GM12878 (cell line): Measurements from ENCODE around the gene POU2AF2. TPM values are rescaled to one million over a fixed set of nuclear protein-coding genes. Genes with fewer than 3 reads are reported as not detected.

Source experiments
- ATAC-seq: fragments of 200-7000 bp; cut with Tn5 transposase; 3 replicates; pipeline ENCODE4 v1.9.1; 2020; ENCODE audit warnings: mild to moderate bottlenecking, moderate library complexity
- BruUV-seq: library from RNA; stranded (reverse); fragments of 400-500 nt; replicated peaks from 2 replicates; lab custom pipeline; 2021; lab: Mats Ljungman, UMichigan
- CTCF ChIA-PET: fragments of 300-600 bp; sonication (Branson Sonifier 250); formaldehyde crosslinking; extraction: SDS; loops from one replicate; lab custom pipeline; 2021; ENCODE audit warnings: inconsistent platforms; lab: Yijun Ruan, JAX
- POLR2A ChIA-PET: fragments of 350-600 bp; formaldehyde crosslinking; extraction: SDS; loops from one replicate; lab custom pipeline; 2021; ENCODE audit warnings: inconsistent platforms; lab: Charles Lee
- RAD21 ChIA-PET: fragments of 300-600 bp; sonication (Branson Sonifier 250); formaldehyde crosslinking; loops from one replicate; lab custom pipeline; 2023; ENCODE audit warnings: antibody characterized with exemption; ENCODE audit not compliant: unreplicated experiment; lab: Charles Lee
- SMC1A ChIA-PET: fragments of 300-600 bp; sonication (Branson Sonifier 250); formaldehyde crosslinking; loops from one replicate; lab custom pipeline; 2023; ENCODE audit not compliant: unreplicated experiment, uncharacterized antibody; lab: Charles Lee
- DNase-seq: peaks from one replicate; pipeline ENCODE4 v3.0.0-alpha.2; 2011; ENCODE audit warnings: low read depth, low spot score
- FAIRE-seq: peaks from 3 replicates; lab custom pipeline; 2011; peaks lifted over from hg19 to GRCh38; lab: Jason Lieb, UNC
- H2AFZ ChIP-seq: 2 replicates; pipeline ENCODE4 v1.6.0; 2011; ENCODE audit warnings: low read depth, low read length, control low read depth; ENCODE audit not compliant: control insufficient read depth
- H3K27ac ChIP-seq: 2 replicates; pipeline ENCODE4 v1.5.1; 2011; ENCODE audit warnings: control low read depth; ENCODE audit not compliant: control insufficient read depth, insufficient read depth
- H3K27me3 ChIP-seq, 2 experiments: replicated peaks in 1 of 2; 2 replicates each; pipeline versions ENCODE4 v1.6.0 to v1.6.1; 2011; ENCODE audit warnings: low read length in 1 of 2; ENCODE audit not compliant: control insufficient read depth in 2 of 2, insufficient read depth in 2 of 2
- H3K36me3 ChIP-seq, 2 experiments: 2 replicates each; pipeline ENCODE4 v1.5.1; 2011; ENCODE audit warnings: low read length in 1 of 2; ENCODE audit not compliant: control insufficient read depth in 2 of 2, insufficient read depth in 2 of 2
- H3K4me1 ChIP-seq: 2 replicates; pipeline ENCODE4 v1.6.1; 2011; ENCODE audit warnings: mild to moderate bottlenecking, low read length, moderate library complexity, mixed read lengths; ENCODE audit not compliant: control insufficient read depth, insufficient read depth
- H3K4me2 ChIP-seq: 2 replicates; pipeline ENCODE4 v1.6.0; 2011; ENCODE audit warnings: control low read depth; ENCODE audit not compliant: control insufficient read depth, insufficient read depth
- H3K4me3 ChIP-seq: fragments of 200-600 bp; sonication (generic); 2 replicates; pipeline ENCODE4 v1.5.1; 2016
- H3K79me2 ChIP-seq: 2 replicates; pipeline ENCODE4 v1.6.0; 2011; ENCODE audit warnings: low read length; ENCODE audit not compliant: control insufficient read depth, insufficient read depth
- H3K9ac ChIP-seq: 2 replicates; pipeline ENCODE4 v1.8.0; 2011; ENCODE audit warnings: low read length, control low read depth, mixed read lengths; ENCODE audit not compliant: control insufficient read depth, insufficient read depth
- H3K9me3 ChIP-seq: replicated peaks from 3 replicates; pipeline ENCODE4 v1.5.1; 2011; ENCODE audit warnings: mild to moderate bottlenecking, low read length; ENCODE audit not compliant: control insufficient read depth, insufficient read depth
- H4K20me1 ChIP-seq: 2 replicates; pipeline ENCODE4 v1.6.0; 2011; ENCODE audit not compliant: control insufficient read depth, insufficient read depth
- ATF3 ChIP-seq: IDR thresholded peaks from 2 replicates; pipeline ENCODE4 v1.6.1; 2011; ENCODE audit warnings: low read depth, mild to moderate bottlenecking, low read length, moderate library complexity, borderline replicate concordance; ENCODE audit errors: extremely low read depth
- ATF7 ChIP-seq: fragments of 450-650 bp; IDR thresholded peaks from 2 replicates; pipeline ENCODE4 v1.6.1; 2016; ENCODE audit warnings: low read depth, mild to moderate bottlenecking
- BMI1 ChIP-seq: fragments of 450-650 bp; IDR thresholded peaks from 2 replicates; pipeline ENCODE4 v1.6.1; 2016; ENCODE audit warnings: mild to moderate bottlenecking, moderate library complexity, borderline replicate concordance
- IKZF1 ChIP-seq: fragments of 450-650 bp; conservative IDR thresholded peaks from 2 replicates; pipeline ENCODE4 v1.6.1; 2017; ENCODE audit warnings: antibody characterized with exemption, mild to moderate bottlenecking
- YBX1 ChIP-seq: fragments of 450-650 bp; IDR thresholded peaks from 2 replicates; pipeline ENCODE4 v1.6.1; 2016; ENCODE audit warnings: antibody characterized with exemption
- in situ Hi-C: fragments of 300-500 bp; cut with MboI; formaldehyde crosslinking; loops from 9 replicates; pipeline ENCODE4 v1.14.3; 2018; ENCODE audit warnings: mixed read lengths
- intact Hi-C: fragments of 100-400 bp; cut with micrococcal nuclease; formaldehyde crosslinking; loops from one replicate; pipeline ENCODE4 v1.14.2; 2022; ENCODE audit not compliant: unreplicated experiment
- polyA plus RNA-seq, 11 experiments: library from polyadenylated mRNA; depleted of rRNA in 4 of 11; unstranded in 6 of 11; stranded (reverse) in 5 of 11; fragments of >200 nt; fragmentation: Nextera tagmentation in 4 of 11; fragmentation: Illumina TruSeq in 1 of 11; extraction: Ambion mirVana in 4 of 11; extraction: Trizol in 1 of 11; gene quantifications; 1 replicate in 1 of 11; 2 replicates in 10 of 11; pipeline versions ENCODE4 v1.2.1 to v1.2.3, GENCODE V29; 2011 to 2016; ENCODE audit warnings: inconsistent platforms in 2 of 11, missing spikeins in 2 of 11, low read depth in 1 of 11
- total RNA-seq, 4 experiments: library from RNA; depleted of rRNA in 3 of 4; stranded (reverse); fragments of >200 nt in 3 of 4; fragmentation: Illumina TruSeq in 1 of 4; extraction: Trizol in 1 of 4; gene quantifications; 2 replicates each; pipeline versions ENCODE4 v1.2.1 to v1.2.3, GENCODE V29; 2013 to 2021
- TF ChIP-seq, protein P1 (sequence below): IDR thresholded peaks from 2 replicates; pipeline ENCODE4 v1.6.1; 2012; ENCODE audit warnings: improper control_type of control experiment, low read depth, low read length; ENCODE audit not compliant: insufficient replicate concordance

POU2AF2 gene
- total and polyA plus RNA-seq, 10 of the 15 experiments (the other 5 are each of a cell fraction or from before 2014, with no cell fraction given), result not detected

DNA sequence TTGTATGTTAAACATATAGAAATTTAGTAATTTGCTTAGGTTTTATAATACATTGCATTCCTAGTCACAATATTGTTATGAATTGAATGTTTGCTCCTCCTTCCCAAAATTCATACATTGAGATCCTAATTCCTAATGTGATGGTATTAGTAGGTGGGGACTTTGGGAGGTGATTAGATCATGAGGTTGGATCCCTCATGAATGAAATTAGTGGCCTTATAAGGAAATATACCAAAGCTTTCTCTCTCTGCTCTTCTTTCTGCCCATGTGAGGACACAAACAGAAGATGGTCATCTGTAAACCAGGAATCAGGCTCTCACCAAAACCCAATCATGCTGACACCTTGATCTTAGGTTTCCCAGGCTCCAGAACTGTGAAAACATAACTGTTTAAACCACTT lies 41.3 kb upstream of the POU2AF2 start:
- no peak overlapping the region for H3K4me2 ChIP-seq
- H3K27ac ChIP-seq, result no peak overlapping the region
- H3K79me2 ChIP-seq, result no peaks in the 10 kb centered on the region
- H3K9me3 ChIP-seq, result no peaks in the 10 kb centered on the region
- H4K20me1 ChIP-seq, result no peaks in the 10 kb centered on the region
- DNase-seq, result no peak
- ChIA-PET SMC1A (no interaction called here), CTCF (no interaction called here), POLR2A (no interaction called here), RAD21 (interaction anchor here (1.0 kb wide), 1 partner anchor 10 kb away, joined by 3 read pairs; no protein-coding TSS in a partner anchor)
- in situ Hi-C loops, result no loop called here
- FAIRE-seq, result no peak
- no peaks in the 10 kb centered on the region for H3K36me3 ChIP-seq
- ATAC-seq, result no peak
- H2AFZ ChIP-seq, result no peak overlapping the region
- H3K9ac ChIP-seq, result no peak overlapping the region
- H3K4me1 ChIP-seq, result no peaks in the 10 kb centered on the region
- no peak for TF ChIP-seq YBX1
- no peak for TF ChIP-seq ATF3
- TF ChIP-seq IKZF1, result no peak
- TF ChIP-seq, protein P1, sequence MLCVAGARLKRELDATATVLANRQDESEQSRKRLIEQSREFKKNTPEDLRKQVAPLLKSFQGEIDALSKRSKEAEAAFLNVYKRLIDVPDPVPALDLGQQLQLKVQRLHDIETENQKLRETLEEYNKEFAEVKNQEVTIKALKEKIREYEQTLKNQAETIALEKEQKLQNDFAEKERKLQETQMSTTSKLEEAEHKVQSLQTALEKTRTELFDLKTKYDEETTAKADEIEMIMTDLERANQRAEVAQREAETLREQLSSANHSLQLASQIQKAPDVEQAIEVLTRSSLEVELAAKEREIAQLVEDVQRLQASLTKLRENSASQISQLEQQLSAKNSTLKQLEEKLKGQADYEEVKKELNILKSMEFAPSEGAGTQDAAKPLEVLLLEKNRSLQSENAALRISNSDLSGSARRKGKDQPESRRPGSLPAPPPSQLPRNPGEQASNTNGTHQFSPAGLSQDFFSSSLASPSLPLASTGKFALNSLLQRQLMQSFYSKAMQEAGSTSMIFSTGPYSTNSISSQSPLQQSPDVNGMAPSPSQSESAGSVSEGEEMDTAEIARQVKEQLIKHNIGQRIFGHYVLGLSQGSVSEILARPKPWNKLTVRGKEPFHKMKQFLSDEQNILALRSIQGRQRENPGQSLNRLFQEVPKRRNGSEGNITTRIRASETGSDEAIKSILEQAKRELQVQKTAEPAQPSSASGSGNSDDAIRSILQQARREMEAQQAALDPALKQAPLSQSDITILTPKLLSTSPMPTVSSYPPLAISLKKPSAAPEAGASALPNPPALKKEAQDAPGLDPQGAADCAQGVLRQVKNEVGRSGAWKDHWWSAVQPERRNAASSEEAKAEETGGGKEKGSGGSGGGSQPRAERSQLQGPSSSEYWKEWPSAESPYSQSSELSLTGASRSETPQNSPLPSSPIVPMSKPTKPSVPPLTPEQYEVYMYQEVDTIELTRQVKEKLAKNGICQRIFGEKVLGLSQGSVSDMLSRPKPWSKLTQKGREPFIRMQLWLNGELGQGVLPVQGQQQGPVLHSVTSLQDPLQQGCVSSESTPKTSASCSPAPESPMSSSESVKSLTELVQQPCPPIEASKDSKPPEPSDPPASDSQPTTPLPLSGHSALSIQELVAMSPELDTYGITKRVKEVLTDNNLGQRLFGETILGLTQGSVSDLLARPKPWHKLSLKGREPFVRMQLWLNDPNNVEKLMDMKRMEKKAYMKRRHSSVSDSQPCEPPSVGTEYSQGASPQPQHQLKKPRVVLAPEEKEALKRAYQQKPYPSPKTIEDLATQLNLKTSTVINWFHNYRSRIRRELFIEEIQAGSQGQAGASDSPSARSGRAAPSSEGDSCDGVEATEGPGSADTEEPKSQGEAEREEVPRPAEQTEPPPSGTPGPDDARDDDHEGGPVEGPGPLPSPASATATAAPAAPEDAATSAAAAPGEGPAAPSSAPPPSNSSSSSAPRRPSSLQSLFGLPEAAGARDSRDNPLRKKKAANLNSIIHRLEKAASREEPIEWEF, result no peak
- no peak for TF ChIP-seq ATF7
- no peak for TF ChIP-seq BMI1
- H3K4me3 ChIP-seq, result no peak overlapping the region
- intact Hi-C loops, result no loop called here
- H3K27me3 ChIP-seq, result peaks cover 0 to 4% of the 10 kb centered on the region in 2 experiments; a peak in 2 of 4 replicates
- no TSS peak for BruUV-seq
